HG03378 (cell line): ENCODE results near the gene CEP295NL.
"Not testable (repeated sequence)": the region's sequence is repeated elsewhere in the genome, so short reads cannot be mapped to it uniquely, and the experiment has no call there.

ENCODE experiments used
- ATAC-seq: cut with Tn5 transposase; IDR thresholded peaks from one replicate; pipeline ENCODE4 v1.9.1; 2021; ENCODE audit warnings: mild to moderate bottlenecking, moderate library complexity; ENCODE audit not compliant: unreplicated experiment

The CEP295NL gene

DNA sequence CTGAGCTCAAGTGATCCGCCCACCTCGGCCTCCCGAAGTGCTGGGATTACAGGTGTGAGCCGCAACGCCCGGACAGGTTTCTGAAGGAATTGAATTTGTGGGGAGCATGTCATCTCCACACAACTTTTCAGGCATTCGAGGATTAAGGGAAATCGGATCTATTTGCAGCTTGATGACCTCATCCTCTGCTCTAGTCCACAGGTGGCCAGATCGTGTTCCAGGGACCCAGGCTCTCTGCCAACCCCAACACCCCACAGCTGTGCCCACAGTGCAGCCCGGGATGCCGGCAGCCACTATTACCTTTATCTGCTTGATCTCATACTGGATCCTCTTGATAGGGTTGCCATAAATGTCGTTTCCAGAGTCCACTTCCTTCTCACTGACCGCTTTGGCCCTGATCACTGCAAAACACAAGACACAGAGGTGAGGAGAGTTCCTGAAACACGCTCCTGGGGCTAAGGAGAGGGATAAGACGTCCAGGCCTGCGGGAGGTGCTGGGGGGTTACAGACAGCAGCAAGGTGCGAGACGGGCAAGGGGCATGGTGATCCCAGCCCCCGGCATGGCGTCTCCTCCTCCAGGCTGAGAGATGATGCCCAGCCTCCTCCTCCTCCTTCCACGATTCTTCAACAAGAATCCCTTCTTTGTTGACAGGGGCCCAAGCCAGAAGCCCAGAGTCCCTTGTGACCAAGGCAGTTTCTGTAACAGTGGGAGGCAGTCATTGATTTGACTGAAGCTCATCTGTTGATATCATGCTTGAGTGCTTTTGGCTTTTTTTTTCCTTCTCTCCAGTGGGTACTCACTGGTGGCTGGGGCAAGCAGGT lies 29.3 kb downstream of the CEP295NL start:
- no peak for ATAC-seq

DNA sequence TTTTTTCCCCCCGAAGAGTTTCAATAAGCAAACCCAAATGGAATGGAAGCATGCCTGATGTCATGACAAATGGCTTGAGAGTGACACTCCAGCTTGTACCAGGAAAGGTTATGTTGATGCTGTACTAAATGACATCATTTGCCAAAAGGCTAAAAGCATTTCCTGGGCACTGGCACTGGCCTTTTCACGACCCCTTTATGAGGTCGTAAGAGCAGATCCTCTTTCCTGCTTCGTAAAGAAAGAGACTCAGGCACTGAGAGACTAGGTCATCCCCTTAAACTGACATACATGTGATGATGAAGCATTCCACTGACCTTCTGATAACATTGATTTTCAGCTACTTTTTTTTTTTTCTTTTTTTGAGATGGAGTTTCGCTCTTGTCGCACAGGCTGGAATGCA lies 30.5 kb downstream of the CEP295NL start:
- ATAC-seq: no peak

DNA sequence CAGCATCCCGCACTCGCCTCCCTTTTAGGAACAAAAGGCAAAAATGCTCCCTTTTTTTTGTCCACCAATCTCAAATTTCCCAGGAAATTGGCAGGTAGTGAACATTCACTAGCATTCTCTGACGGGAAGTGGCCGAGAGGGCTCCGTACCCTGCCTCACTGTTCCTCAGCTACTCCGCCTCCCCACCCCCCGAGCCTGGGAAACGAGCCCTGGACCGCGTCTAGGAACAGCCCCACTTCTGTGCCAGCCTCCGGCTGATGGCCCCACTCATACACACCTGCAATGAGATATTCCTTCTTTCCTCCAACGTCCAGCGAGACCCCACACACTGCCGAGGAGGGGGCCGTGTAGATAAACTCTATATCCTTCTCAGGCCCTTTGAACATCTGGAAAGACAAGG lies 32.4 kb downstream of the CEP295NL start:
- no peak for ATAC-seq

DNA sequence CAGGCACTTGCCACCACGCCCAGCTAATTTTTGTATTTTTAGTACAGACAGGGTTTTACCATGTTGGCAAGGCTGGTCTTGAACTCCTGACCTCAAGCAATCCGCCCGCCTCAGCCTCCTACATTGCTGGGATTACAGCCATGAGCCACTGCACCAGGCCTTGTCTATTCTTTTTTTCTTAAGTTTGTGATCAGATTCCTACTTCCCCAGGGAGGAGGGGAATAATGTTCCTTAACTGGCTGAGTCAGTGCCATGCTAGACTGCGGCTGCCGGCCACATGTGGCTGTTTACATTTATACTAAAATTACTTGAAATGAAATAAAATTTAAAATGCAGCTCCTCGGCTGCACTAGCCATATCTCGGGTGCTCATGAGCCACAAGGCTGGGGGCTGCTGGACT lies 34.6 kb downstream of the CEP295NL start:
- no peak for ATAC-seq

DNA sequence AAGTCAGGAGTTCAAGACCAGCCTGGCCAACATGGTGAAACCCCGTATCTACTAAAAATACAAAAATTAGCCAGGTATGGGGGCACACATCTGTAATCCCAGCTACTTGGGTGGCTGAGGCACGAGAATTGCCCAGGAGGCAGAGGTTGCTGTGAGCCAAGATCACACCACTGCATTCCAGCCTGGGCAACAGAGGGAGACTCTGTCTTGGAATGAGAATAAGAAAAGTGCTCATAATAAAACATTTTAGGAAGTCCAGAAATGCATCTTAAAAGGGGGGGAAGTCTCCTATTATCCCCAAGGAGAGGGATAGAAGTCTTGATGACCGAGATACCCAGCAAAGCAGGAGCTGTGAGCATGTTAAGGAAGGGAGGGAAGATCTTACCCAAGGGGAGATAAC lies 36.0 kb downstream of the CEP295NL start:
- not testable (repeated sequence) for ATAC-seq

DNA sequence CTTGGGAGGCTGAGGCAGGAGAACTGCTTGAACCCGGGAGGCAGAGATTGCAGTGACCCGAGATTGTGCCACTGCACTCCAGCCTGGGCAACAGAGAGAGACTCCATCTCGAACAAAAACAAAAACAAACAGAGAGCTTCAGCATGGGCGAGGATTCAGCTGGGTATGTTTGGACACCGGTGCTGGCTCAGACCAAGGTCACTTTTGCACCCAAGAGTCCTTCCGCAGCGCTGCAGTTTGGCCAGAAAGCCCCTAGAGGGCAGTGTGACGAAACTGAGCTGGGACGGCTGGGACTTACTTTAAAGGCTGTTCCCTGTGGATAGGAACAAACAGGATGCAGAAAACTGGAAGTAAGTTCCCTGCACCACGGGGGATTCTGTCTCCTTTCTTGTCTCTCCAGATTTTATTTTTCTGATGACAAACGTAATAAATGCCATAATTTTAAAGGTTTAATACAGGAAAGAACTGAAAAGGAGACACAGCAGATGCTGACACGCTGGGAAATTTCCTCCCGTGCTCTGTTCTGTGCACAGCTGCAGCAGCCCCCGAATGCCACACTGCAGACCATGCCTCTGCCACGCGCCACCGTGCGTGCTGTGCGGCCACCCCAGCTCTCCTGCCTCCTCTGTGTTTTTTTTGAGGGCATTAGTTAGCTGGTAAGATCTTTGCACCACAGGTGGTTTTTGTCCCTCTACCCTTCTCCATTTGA lies 37.2 kb downstream of the CEP295NL start:
- no peak for ATAC-seq

DNA sequence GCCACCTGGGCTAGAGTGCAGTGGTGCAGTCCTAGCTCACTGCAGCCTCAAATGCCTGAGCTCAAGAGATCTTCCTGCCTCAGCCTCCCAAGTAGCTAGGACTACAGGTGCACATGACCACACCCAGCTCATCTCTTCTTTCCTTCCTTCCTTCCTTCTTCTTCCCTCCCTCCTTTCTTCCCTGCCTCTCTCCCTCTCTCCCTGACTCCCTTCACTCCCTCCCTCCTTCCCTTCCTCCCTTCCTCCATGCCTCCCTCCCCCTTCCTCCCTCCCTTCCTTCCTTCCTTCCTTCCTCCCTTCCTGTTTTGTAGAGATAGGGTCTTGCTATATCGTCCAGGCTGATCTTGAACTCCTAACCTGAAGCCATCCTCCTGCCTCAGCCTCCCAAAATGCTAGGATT lies 38.9 kb downstream of the CEP295NL start:
- ATAC-seq: no peak

DNA sequence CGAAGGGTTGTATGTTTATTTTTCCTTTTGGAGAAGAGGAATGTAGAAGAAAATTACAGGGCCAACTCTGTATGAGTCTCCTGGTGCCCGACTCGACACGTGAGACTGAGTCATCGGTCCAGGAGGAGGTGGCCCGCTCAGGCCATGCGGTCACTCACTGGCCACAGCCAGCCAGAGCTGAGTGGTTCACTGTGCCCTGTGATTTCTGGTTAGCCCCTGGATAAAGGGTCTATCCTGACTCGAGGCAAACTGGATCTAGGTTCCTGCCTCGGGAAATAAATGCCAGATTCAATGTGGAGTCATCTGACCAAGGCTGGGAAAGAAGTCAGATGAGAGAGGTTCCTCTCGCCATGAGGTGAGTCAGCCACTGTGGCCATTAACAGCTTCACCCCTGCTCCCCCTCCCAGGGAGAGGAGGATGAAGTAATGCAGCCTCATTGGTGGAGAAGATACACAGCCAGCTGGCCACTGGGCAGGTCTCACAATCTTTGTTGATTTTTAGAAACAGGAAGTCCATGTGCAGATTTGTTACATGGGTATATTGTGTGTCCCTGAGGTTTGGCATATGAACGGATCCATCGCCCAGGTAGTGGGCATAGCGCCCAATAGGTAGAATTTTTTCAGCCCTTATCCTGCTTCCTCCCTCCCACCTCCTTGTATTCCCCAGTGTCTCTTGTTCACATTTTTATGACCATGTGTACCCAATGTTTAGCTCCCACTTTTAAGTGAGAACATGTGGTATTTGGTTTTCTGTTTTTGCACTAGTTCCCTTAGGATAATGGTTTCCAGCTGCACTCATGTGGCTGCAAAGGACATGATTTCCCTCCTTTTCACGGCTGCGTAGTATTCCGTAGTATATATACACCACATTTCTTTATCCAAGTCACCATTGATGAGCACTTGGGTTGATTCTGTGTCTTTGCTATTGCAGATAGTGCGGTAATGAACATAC lies 40.7 kb downstream of the CEP295NL start:
- ATAC-seq: no peak

DNA sequence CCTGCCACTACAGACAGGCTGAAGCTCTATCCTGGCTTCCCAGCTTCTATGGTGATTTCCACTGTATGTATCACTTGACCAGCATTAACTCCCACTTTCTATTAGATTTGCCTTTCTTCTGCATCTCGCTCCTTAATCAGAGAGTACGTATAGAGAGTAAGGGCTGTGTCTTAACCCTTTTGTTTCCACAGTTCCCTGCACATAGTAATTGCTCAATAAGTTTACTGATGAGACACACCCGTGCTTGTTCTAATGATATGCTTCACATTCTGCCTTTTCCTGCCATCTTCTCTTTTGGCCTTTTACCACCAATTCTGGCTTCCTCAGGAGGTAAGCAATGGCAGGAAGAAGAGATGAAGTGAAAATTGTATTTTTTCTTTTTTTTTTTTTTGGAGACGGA lies 41.8 kb downstream of the CEP295NL start:
- no peak for ATAC-seq

DNA sequence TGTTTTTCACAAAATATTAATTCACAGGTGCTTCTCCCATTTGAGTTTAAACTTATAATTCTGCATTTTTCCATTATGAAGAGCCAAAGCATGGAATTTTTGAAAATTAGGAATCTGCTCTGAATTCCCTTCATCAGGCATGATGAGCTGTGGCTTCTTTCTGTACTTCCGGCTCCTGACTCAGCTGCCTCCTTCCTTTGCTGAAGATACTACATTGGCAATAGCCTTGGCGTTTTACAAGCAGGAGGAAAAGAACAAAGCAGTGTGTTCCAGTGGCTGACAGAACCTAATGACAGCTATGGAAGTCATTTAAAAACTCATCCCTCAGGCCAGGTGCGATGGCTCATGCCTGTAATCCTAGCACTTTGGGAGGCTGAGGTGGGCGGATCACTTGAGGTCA lies 44.0 kb downstream of the CEP295NL start:
- ATAC-seq: no peak

DNA sequence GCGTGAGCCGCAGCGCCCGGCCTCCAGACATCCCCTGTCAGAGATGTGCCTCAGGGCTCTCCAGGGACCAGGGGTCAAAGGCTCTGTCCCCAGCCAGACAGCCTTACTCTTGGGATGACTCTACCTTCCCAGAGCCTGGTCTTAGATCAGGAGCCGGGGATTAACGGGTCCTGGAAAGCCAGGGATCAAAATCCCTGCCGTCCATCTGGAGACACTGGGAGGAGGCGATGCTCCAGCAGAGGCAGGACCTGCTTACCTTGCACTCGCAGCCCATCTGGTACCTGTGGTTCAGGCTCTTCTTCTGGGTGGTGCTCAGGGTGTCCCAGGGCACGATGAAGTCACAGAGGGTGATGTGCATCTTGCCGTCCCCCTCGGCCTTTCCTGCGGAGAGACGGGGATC lies 45.7 kb downstream of the CEP295NL start:
- no peak for ATAC-seq

DNA sequence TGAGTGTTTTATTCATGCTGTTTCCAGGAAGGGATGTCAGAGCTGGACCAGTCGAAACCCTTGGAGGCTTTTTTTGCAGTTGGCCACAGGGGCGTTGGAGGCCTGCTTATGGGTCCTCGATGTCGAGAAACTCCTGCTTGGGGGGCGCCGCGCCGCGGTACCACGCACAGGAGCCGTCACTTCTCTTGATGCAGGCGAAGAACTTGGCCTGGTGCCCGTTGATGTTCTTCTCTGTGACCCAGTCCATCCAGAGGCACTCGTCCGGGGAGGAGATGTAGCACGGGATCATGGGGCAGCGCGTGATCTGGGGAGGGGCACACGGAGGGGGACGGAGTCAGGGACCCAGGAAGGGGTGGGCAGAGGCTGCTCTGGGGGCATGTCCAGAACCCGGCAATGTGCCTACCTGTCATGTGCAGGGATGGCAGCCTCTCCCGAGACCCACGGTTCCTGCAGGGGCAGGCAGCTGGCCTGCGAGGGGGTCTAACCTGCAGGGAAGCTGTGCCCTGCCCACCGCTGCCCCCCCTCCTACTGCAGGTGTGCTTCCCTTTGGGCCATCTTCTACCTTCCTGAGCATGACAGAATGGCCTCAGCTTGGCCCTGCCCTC lies 47.3 kb downstream of the CEP295NL start:
- no peak for ATAC-seq

DNA sequence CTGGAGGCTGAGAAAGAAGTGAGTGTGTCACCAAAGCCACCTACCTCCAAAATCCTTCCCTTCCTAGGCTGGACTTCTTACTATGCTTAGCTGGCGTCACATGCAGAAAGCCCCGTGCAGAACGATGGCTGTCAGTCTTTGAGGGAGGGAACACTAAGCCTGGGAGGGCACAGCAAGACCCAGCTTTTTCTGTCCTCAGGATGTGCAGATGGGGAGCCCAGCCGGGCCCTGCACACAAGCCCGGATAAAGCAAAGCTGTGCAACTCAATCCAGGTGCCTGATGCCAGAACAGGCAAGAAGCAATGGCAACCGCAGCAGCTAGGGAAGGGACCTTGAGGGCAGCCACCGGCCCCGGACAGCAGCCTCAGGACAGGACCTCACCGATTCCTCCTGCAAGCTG lies 48.5 kb downstream of the CEP295NL start:
- ATAC-seq: no peak

DNA sequence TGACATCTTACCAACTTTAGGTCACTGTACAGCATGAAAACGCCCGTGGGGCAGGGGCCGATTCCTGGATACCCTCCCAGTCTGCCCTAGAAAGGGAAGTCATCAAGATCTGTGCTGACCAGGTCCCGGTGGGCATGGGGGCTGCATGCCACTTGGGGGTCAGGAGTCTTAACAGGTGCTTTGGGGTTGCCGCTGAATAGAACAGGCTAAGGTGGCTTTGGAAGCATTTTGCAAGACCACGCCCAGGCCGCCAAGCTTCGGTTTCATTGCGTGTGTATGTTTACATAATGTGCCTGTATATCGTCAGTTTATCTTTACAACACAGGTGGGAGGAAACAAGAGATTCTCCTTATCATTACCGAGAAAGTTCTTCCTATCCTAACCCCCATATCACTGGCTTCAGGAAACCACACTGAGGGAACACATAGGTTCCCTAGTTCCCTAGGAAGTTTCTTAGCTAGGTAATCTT lies 49.0 kb downstream of the CEP295NL start:
- ATAC-seq: no peak

DNA sequence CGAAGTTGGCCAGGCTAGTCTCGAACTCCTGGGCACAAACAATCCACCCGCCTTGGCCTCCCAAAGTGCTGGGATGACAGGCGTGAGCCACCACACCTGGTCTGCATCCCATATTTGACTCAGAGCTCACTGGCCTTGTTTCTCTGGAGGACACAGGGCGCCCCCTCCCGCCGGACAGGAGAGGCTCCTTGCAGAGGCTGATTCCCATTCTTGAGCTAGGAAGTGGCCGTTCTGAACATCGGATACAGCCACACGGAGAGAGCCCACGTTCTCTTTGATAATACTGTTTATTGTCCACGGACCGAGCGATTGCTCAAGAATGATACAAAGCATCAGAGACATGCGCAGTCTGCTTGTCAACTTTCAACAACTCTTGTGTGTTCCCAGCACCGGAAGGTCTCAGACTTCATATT lies 50.3 kb downstream of the CEP295NL start:
- no peak for ATAC-seq

DNA sequence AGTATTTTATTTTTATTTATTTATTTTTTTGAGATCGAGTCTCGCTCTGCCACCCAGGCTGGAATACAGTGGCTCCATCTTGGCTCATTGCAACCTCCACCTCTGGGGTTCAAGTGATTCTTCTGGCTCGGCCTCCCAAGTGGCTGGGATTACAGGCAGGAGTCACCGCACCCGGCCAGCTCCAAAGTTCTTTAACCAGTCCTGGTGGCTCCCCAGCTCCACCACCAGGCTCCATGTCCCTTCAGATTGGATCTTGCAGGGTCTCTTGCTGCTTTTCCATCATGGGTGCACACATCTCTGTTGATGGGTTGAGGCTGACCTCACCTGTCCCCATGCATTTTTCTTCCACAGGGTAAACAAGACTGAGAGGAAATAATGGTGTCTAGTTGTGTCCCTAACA lies 54.0 kb downstream of the CEP295NL start:
- ATAC-seq: no peak

DNA sequence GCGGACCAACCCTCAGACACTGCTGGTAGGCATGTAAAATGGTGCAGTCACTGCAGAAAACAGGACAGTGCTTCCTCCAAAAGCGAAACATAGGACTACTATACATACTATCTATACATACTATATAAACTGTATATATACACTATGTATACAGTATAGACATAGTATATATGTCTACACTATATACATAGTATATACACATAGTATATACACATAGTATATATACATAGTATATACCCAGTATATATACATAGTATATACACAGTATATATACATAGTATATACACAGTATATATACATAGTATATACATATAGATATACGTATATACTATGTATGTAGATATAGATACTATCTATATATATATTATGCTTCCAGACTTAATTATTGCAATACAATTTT lies 55.9 kb downstream of the CEP295NL start:
- ATAC-seq: no peak

DNA sequence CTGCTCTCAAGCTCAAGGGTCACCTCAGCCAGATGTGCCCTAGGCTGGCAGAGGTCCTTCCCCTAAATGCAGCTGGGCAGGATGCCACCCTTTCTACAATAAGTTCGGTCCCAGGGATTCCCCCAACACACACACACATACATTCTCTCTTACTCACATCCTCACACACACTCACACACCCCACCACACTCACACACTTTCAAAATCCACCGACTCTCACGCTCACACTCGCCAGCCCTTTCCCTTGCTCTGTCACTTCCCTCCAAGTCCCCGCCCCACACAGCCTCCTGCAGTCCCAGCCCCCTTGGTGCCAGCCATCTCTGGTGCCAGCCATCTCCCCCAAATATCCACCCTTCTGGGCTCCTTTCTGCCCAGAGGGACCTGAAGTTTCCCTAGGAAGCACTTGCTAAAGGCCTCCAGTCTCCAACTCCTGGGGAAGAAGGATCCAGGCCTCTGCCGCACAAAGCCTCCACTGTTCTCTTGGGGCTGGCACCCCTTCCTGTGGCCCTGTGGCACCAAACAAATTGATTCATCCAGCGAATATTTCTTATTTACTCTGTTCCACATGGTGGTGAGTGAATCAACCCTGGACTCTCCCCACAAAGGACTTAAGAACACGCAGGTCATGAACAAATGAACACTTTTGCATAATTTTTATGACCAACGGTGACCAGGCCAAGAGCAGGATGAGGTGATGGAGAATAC lies 58.5 kb downstream of the CEP295NL start:
- ATAC-seq: no peak

DNA sequence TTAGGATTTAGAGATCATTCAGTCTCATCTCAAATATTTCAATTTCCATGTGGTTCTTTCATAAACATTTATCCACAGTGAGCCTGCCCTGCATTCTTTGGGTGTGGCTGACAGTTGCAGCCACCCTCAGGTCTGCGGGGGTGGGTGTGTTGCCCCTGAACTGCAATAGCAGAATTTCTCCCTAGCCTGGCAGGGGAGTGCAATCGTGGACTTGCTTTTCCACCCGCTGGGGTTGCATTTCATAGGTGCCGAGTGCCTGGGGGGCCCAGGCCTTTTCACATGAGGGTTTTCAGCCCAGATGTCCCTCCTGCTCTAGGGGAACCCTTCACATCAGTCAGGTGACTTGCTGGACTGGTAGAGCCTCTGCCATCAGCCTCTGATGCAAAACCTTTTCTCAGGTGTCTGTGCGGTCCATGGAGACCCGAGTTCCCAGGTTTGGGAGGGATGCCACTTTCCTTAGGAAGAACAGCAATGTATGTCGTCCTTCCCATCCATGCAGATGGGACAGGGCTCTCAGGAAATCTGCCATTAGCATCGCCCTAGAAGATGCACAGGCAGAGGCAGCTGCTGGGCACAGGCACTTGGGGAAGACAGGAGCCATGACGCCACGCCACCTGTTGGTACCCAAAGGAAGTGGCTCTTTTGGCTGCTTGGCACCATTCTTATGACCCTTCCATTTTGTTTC lies 60.0 kb downstream of the CEP295NL start:
- no peak for ATAC-seq
